Inflammatory macrophage treated with lipopolysaccharide for 4 hours (primary cell): ENCODE measurements around the gene ARL15.

Experiments
- DNase-seq: peaks from one replicate; pipeline ENCODE4 v3.0.0-alpha.2; 2020

Gene ARL15

DNA sequence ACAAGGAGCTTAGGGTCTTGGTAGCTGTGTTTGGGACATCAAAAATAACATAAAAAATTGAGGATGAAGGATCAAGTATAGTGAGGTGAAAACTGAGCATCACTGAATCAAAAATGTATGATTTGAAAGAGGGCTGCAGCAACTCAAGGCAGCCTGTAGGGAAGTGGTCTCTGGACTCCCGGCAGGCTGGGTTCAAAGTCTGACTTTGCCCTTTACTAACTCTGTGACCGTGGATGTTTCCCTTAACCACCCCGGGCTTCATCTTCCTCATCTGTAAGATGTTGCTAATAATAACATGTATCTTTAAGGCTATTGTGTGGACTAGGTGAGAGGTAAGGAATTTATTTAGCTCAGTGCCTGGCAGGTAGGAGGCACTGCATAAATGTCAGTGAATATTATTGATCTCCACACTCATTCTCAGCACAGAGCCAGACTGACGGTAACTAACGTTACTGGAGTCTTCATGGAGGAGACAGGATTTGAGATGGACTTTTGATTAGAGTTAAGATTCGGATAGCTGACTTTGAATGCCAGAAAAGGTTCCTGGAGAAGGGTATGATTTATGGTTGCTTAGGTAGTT, 382.6 kb downstream of the ARL15 start:
- no peak for DNase-seq

DNA sequence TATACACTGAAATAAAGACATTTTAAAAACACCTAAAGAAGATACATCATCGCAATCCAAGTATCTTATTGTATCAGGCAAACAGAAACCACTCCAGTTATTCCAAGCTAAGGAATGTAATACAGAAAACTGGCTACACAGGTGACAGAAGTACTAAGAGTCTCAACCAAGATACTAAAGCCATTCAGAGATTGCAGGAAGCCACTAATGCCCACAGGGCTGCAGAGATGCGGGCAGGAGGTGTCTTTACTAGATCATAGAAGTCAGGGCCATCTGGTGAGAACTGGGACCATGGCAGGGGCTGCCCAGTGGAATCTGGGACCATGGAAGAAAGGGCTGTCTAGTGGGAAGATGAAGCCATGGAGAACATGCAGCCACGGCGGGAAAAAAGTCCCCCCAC, 384.3 kb downstream of the ARL15 start:
- DNase-seq = no peak

DNA sequence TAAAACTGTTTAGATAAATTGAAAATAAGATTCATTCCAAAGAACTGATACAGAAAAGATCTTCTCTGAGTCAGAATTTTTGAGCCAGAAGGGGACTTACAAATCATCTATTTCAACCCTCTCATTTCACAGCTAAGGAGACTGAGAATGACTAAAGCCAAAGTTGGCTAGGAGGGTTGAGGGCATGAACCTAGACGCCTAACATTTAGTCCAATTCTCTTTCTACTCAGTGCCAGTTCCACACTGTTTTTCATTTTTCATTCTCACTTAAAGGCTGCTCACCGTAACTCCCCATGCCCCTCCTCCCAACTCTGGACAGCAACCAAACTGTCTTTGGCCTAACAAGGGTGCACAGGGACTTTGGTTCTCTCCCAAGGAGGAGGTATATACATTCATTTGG, 386.0 kb downstream of the ARL15 start:
- DNase-seq = no peak

DNA sequence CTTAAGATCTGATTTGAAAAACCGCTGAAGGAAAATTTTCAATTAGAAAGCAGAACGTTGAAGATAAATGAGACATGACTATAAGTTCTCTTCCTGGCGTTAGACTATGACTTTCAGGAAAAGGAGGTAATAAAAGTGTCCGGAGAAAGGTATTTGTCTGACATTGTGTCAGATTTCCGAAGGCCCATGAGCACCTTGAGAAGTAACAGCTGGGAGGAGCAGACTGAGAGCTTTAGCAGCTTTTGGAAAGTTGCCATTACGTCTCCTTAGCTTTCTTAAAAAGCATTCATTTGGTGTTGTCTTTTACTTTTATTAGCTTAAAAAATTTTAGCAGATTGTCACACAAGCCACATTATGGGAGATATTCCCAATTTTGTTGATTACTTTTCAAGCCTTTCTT, 386.4 kb downstream of the ARL15 start:
- no peak for DNase-seq

DNA sequence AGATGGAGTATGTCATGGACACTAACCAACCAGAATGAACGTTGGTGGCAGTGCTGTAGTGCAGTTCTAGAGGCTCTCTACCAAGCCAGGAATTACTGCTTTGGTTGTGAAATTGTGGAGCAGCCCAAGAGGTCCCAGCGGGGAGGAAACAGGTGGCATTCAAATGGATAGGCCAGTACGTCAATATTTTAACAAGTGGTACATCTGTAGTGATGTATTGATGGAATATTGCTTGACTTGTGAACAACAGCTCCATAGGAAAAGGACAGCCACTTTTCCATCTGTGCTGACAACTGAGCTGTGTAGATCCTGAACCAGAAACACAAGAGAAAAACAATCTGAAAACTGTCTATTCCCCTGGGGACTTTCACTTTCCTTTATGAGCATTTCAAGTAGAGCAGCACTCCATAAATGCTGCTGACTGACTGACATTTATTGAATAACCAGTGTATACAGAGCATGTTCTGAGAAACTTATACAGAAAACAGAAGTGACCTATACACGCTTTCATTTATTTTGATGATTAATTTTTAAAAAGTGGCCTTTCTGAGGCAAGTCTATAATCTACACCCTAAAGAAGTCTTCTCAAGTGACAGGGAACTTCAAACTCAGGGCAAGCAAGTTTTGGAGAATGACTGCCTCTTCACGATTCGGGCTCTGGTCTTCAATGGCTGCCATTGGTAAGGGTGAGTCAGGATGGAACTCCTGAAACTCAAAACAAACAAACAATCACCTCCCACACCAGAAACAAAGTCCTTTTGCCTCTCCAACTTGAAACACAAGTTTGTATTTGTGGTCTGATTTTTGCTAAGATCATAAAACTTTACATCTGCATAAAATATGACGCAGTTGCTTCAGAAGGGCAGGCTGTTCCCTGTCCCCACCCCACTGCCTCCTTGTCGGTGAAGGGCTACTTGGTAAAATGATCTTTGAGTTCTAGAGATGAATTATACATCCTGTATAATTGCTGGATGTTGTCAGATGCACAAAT, 387.6 kb downstream of the ARL15 start:
- DNase-seq = no peak

DNA sequence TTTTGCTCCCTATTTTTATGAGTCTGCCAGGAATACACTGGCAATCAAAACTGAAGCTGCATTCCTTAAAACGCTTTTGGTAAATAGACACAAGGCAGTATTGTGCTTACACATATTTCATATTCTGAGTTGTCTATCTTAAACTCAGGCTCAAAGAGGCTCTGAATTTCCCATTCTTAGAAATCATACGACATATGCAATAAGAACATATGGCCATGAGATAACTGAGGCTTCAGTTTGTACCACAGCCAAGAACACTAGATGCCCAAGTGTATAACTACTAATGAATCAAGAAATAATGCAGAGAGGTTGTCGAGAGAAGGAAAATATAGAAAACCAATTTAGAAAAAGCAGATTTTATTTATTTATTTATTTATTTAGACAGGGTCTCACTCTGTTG, 392.5 kb downstream of the ARL15 start:
- DNase-seq = no peak

DNA sequence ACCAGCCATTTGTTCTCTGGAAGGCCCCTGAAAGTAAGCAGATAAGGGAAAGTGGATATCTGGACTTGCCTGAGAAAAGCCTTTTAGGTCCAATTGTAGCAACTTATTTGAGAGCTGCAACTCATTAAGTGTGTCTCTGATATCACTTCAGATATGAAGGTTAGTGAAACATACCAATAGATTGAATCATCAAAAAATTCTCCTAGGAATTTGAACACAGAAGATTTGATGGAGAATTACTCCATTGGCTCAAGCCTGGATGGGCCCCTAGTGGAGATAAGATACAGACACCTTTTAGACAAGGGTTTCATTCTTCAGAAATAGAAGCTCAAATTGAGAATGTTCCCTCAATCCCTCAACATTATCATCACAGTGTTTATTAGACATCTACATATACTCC, 393.3 kb downstream of the ARL15 start:
- no peak for DNase-seq

DNA sequence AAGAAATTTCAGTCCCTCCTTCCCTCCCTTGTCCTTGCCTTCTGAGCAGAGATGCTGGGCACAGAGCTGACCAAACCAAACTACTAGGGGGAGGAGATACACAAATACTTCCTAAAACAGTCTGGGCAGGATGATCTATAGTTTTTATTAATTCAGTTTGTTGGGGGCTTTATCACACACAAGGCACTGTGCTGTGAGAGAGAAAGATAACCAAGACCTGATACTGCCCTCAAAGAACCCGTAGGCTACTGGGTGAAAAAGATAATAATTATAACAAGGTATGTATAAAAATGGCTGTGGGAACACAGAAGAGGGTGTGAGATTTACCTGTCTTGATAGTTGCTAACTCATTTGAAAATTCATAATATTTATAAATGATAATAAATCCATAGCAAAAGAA, 395.3 kb downstream of the ARL15 start:
- no peak for DNase-seq

DNA sequence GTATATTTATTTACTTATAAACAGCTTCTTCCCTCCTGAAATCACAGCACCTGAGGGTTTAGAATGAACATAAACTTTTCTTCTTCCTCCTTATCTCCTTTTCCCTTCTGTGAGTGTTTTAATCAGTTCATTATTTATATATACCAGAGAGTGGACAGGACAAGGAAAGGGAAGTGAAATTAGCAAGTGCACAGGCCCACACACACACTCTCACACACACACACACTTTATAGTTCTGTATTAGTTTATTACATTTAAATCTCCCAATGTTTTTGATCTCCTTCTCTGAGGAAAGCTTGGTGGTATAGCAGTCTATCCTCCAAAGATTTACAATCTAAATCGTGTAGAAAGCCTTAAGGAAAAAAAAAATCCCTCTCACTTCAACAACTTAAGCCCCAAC, 396.4 kb downstream of the ARL15 start:
- DNase-seq = peak; percentile 25

DNA sequence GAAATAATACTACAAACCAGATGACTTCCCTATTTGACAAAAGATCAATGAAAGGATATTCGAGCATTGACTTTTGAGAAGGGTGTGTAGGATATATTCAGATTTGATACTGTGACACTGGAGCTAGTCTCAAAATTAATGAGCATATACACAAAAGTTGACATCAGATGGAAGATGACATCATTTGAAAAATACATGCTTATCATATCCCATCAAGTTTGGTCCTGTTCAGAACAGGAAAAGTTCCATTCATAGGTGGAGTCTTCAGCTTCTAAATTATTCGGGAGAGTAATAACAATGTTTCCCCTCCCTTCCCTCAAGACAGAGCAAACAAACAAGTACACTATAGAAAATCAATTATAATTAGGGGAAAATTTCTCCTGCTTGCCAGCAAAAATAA, 401.6 kb downstream of the ARL15 start:
- no peak for DNase-seq

DNA sequence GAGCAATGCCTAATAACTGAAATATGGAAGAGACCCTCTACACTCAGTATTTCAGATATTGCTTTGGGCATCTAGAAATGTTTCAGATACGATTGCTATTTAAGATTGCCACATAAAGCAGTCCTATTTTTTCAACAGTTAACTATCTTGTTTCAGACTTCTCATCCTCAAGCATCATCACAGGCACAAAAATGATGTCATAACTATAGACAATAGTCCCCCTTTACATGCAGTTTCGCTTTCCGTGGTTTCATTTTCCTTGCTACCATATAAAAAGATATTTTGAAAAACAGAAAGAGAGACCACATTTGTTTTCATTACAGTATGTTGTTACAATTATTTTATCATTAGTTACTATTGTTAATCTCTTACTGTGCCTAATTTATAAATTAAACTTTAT, 402.5 kb downstream of the ARL15 start:
- DNase-seq = peak; percentile 61

DNA sequence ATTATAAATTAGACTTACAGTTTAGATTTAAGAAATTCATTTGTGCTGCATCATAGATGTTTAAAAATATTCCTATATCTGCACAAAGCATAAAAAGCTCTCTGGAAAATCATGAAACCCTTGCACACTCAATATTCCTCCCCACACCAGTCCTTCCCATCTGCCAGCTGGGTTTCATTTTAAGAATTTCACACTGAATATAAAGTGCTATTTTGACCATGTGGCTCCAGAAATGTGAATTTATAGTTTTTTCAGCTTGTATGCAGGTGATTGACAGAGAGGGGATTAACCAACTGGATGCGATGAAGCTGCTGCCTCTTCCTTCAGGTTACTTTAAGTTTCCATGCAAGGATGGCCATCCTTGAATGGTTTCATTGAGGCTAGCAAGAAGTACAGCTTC, 403.6 kb downstream of the ARL15 start:
- DNase-seq = no peak

DNA sequence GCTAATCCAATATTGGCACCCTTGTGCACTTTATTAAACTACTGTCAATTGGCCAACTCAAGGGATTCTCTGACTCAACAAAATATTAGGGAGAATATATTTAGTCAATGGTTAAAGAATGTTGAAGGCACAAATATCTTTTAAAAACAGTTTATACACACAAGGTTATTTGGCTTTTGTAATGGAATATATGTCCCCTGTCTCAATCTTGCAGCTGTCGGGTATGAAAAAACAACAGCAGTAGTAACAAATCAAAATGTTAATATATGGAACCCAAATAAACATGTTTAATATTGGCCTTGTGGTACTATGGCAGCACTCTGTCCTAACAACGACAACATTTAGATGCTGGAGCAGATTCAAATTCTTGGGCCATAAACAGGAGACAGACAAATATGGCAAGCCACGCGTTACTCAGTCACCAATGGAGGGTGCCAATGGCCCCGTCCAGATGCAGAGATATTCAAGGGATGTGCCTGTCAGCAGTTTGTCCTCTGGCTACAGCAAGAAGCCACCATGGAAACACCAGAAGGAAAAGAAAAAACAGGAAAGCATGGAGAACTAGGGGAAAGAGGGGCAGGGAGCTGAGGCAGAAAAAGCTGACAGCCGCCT, 408.0 kb downstream of the ARL15 start:
- no peak for DNase-seq

DNA sequence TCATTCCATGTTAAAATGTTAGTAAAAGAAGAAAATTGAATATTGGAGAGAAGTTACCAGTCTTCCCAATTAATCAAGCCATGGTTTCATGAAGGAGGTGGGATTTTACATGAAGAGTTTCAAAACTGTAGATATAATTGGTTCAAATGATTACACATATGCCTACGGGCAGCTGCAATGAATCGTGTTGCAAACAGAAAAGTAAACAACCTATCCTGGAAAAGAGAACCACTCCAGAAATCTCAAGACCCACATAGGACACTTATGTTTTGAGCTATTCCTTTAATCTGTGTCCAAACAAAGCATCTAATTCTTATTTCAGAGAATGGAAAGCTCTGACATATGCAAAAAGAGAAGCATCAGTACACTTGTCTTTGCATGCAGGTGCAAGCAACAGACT, 409.7 kb downstream of the ARL15 start:
- no peak for DNase-seq

DNA sequence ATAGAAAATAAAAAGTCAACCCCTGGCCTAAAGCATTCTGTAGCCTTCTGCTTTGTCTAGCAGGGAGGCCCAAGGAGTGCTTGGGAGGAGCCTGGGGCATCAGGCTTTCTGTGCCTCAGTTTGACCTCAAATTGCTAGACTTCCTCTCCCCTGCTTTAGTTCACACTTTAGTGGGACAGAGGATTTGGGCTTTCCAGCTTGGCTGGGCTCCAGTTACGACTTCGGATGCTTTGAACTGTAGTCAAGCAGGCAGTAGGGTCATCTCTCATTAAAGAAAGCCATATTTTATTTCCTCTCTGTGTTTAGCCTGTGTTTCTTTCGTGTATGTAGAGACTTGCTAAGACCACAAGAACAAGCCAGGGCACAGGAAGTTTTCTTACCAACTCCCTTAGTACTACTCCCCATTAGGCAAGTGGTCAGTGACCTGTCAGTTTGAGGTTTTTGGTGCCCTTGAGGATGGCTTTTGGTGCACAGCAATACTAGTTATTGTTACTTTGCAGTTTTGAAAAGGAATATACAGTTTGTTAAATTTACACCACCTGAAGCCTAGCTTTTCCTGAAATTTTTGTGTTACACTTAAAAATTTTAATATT, 415.2 kb downstream of the ARL15 start:
- DNase-seq = no peak

DNA sequence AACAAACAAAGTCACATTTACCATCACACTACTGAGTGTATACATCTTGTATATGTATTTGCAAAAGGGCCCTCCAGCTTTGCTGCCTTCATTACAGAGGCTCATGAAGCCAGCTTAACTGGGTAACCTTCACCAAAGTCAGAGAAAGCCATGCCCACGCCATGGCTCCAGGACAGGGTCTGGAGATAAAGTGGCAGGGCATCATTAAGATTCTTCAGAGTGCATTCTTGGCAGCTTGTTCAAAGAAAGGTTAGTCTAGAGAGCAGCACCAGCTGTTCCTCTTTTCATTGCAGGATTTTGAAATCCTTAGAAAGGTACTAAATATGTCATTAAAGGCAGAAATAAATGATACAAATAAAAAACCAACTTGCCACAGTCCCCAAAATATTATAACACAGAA, 416.7 kb downstream of the ARL15 start:
- DNase-seq = no peak

DNA sequence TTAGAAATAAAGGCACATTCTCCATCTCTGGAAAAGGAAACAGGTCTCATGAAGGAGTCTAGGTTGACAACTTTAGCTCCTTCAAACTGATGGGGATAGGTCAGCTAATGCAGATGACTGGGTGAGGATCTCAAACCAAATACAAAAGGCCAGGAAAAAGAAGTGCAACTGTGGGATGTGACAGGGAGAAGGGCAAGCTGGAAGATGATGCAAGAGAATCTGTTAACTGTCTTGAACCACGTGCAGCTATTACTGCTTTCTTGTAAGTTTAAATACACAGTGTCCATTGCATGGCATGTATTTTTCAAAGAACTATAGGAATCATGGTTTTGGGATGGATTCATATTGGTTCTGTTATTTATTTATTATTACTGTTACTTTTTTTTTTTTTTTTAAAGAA, 418.1 kb downstream of the ARL15 start:
- no peak for DNase-seq

DNA sequence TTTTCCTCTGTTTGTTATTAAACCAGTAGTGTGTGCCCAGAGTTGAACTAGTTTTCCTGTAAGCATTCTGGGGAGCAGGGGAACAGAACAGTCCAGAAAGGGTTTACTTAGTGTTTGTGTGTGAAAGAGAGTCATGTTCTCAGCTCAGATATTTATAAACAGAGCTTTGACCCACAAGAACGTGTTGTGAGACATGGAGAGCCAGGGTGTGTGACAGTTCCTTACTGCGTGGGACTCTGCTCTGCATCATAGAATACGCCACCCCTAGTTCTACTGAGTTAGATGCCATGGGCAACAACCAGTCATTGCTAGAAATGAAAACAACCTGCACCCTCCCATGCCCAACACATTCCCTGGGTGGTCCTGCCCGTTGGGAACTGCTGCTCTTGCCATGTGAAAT, 419.2 kb downstream of the ARL15 start:
- DNase-seq = no peak

DNA sequence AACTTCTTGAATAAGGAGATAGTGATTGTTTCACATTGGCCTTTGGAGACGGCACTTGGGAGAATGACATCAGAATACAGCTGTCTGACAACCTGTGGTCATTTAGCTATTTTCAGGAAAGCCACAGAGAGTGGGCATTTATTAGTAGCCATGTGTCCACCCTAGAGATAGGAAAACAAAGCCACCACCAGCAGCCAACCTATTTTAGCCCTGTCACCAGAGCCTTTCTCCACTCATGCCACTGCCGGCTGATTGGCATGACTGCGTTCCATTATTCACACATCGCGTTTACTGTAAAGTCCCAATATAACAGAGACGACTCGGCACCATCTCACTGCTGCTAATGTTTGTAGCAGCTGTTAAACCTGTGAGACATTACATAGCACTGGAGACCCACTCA, 419.9 kb downstream of the ARL15 start:
- no peak for DNase-seq

DNA sequence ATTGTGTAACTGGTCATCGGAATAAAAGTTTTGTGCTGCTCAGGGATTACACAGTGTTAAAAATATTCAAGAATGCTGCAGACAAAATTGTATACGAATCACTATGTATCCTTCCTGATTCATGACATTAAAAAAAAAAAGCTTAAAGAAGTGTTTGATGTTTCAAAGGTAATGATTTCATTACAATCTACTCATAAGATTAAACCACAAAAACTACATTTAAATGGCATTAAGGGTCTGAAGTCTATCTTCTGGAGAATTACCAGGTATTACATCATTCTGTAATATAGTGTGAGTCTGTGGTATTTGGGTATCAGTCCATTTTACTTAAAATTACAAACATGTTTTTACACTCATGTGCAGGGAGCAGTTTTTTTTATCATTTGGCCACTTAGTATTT, 425.5 kb downstream of the ARL15 start:
- no peak for DNase-seq

DNA sequence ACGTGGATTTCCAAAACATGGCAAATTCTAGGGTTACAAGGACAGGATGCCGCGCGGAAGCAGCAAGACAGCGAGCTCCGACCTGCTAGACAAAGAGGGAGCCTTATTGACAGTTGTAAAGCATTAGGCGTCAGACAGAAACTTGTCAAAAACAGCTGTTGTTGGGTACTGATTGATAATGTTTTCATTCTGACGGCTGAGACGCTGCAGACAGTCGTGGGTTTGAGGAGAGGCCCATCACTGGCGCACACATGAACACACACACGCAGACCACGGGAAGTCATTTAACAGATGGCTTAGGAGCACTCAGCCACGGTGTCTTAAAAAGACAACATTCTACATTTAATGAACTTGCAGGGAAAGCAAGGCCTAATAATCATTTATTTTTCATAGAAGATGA, 426.0 kb downstream of the ARL15 start:
- DNase-seq = no peak

DNA sequence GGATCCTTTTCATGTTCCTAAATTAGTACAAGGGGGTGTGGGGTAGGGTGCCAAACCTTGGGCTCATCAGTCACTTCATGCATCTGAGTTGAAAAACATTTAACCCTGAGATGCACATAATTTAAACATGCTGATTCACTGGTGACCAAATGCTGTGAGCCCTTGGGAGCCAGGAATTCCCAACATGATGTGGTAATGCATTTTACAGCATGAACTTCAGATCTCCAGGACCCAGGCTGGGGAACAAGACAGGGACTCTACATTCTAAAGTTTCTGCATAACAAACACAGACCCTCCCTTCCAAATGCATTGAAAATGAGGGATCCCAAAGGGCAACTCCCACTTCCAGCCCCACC, 427.7 kb downstream of the ARL15 start:
- DNase-seq = no peak

DNA sequence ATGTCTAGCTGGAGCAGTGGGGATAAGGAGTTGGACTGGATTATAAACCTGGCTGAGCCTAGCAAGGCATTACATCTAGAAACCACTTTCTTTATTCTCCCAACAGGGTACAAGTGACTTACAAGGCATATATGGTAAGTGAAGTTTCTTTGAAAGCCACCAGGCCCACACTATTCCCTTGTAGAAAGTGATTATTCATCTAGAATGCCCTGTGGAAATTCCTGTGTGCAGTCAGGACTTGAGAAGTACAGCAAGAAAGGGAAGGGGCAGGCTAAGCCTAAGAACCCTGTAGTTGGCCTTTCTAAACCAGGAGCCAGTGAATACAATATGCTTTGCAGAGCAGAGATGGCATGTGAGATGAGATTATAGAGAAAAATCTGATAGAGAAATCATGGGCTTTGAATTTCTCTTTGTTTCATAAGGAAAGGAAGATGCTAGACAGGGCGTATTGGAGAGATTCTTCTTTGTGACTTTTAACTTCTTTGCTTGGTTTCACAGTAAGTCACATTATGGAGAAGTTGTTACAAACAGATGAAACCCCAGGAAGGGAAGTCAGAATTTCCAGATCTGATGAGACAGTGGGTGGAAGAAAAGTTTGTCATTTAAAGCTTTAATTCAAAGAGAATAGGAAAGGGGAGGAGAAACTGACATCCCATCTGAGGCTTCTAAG, 428.2 kb downstream of the ARL15 start:
- peak; percentile 90 for DNase-seq
